HG03460 (cell line): ENCODE measurements around the gene TPGS1.
"Not testable (repeated sequence)": the region's sequence is repeated elsewhere in the genome, so short reads cannot be mapped to it uniquely, and the experiment has no call there.

ENCODE experiments used
- ATAC-seq: cut with Tn5 transposase; IDR thresholded peaks from one replicate; pipeline ENCODE4 v1.9.1; 2021; ENCODE audit not compliant: unreplicated experiment

The TPGS1 gene

DNA sequence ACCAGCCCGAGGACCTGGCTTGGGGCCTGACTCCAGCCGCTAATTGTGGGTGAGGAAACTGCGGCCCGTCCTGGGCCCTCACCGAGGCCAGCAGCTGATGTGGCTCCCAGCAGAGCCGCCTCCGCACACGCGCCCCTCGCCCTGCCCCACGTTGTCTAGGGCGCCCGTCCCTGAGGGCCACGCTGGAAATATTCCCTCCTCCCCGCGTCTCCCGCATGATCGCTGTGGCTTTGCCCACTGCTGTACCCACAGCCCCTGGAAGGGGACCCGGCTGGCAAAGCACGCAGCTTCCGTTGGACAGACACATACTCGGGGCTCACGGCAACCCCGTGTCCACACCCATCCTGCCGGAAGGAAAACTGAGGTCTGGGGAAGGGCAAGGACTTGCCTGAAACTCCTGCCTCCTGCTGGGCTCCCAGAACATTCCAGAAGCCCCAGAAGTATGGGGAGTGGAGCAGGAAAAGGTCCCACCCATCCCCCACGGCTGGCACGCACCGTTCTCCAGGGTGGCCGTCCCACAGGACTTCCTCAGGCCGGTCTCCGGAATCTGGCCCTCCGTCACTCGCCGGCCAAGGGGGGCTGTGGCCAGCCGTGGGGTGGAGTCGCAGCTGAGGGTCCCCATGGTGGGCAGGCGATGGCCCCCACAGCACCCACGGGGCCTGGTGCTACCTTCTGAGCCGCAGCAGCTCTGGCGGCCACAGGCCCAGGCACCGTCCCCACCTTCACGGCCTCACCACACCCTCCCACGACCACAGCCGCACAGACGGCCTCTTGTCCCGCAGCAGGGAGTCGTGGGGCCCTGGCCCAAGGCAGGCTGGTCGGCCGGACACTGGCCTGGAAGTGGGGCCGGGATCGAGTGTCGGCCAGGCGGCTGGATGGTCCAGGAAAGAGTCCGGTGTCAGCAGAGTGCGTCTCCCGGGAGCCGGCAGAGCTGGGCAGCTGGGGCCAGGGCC lies 32.9 kb upstream of the TPGS1 start:
- ATAC-seq, result no peak

DNA sequence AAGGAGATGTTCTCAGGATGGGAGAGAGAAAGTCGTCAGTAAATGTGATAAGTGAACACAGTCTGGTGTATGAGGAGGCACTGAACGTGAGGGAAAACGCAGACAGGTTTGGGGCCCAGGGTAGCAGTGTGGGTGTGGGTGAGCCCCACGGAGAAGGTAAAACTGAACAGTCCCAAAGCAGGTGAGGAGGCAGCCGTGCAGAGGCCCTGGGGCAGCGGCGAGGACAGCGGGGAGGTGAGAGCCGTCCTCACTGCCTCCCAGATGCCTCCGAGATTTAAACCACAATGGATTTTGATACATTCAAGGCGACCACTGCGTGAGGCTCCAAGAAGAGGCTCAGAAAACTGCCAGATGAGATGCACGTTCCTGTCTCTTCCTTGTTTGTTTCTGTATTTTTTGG lies 31.9 kb upstream of the TPGS1 start:
- no peak for ATAC-seq

DNA sequence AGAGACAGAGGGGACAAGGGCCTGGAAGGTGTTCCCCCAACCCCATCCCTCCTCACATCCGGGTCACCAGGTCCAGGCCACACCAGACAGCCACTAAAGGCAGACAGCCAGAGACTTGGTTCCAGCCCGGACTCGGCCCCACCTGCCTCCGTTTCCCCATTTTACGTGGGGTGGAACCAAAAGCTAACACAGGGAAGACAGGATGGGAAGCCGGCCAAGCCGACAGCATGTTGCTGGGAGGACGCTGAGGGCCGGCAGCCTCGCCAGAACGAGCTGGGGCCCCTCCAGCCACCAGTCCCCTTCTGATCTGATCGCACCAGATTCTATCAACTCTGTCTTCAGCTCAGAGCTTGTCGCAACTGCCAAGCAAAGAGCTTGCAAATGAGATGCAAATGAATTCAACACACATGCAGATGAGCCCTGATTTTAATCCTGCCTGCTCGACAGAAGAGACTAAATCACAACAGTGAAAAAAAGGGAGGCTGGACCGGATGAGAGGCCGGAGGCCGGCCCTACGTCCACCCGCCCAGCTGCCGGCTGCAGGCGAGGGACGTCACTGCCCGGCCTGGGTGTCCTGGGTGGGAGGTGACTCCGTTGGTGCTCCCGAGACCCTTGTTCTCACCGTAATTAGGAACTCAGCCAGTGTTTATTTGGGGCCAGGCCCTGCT lies 28.9 kb upstream of the TPGS1 start:
- ATAC-seq, result no peak

DNA sequence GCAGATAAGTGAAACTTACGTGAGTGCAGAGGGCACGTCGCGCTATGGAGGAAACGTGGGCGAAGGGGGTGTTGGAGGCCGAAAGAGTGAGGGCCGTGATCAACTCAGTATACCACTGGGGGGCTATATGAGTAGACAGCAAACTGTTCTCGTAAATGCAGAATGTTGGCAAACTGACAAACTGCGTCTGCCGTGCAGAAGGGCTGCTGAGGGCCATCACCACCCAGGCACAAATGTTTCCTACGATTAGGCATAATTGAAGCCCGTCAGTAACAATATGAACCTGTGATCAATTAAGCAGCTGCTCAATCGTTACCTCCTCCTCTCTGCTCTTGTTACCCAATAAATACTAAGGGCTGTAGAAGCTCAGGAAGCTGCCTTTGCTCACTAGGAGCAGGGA lies 28.3 kb upstream of the TPGS1 start:
- no peak for ATAC-seq

DNA sequence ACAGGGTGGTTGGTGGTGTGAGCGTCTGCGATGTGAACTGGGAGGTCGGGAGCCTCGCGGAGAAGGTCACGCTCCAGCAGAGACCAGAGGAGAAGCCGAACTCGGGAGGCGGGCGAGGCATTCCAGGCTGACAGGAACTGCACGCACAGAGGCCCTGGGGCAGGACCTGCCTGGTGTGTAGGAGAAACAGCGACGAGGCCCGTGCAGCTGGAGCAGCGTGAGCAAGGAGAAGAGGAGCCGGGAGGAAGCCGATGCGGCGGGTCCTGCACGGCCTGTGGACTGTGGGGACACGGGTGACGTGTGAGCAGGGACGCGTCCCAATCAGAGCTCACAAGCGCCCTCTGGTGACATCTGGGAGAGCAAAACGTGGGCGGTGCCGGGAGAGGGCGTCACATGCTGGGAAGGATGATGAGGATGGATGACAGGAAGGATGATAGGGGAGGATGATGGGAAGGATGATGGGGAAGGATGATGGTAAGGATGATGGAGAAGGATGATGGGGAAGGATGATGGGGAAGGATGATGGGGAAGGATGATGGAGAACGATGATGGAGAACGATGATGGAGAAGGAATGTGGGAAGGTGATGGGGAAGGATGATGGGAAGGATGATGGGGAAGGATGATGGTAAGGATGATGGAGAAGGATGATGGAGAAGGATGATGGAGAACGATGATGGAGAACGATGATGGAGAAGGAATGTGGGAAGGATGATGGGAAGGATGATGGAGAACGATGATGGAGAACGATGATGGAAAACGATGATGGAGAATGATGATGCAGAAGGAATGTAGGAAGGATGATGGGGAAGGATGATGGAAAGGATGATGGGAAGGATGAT lies 27.1 kb upstream of the TPGS1 start:
- no peak for ATAC-seq

DNA sequence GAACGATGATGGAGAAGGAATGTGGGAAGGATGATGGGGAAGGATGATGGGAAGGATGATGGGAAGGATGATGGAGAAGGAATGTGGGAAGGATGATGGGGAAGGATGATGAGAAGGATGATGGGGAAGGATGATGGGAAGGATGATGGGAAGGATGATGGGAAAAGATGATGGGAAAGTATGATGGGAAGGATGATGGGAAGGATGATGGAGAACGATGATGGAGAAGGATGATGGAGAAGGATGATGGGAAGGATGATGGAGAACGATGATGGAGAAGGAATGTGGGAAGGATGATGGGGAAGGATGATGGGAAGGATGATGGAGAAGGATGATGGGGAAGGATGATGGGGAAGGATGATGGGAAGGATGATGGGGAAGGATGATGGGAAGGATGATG lies 26.2 kb upstream of the TPGS1 start:
- ATAC-seq, result not testable (repeated sequence)

DNA sequence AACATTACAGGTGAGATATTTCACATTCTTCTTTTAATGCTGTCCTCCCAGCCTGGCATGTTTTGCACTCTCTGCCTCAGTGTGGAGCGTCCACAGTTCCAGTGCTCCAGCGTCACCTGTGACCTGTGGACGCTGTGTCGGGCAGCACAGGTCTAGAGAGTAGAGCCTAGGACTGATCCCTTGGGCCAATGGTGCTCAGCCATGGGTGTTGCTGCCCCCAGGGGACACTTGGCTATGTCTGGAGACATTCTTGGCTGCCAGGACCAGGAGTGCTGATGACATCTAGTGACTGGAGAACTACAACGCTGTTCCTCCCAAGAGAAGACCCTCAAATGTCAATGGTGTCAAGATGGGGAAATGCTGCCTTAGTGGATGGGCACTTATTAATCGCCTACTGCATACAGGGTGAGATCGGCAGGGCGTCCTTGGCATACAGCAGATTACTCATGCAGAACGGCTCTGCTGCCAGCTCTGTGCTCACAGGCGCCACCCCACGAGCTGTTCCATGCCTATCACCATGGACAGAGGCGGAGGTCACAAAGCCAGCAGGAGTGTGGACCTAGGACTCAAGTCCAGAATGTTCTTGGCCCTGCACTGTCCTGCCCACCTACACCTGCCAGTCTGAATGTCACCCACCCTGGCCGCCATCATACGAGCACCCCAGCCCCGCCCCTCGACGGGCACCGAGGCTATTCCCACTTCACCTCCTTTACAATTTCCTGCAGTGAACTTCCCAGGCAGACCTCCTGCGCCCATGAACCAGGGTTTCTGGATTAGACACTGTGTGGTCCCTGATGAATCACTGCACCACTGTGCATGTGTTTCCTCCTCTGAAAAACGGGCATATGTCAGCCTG lies 24.9 kb upstream of the TPGS1 start:
- no peak for ATAC-seq

DNA sequence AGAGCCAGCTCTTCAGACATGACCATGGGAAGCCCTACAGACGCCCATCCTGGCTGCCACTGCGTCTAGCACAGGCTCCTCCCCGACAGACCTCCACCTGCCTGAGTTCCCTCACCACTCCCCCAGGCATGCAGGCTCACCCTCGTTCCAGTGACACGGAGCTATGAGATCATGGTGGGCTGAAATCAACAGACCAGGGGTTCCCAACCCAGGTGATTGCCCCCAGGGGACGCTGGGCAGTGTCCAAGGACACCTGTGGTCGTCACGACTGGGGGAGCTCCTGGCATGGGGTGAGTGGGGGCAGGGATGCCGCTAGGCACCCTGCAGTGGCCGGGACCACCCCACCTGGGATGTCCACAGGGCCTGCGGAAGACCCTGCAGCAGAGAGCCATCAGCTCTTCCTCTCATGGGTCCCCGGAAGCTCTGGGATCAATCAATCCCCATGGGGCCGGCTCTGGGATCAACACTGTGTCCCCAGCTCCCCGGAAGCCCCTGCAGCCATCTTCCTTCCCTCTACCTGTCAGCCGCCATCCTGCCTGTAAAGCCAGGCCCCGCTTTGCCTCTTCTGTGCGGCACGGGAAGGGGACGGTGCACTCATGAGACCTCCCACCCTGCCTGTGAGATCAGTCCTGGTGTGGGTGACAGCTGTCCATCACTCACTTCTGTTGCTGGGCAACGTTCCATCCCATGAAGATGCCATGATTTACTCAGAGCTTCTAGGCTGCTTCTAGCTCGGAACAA lies 23.8 kb upstream of the TPGS1 start:
- no peak for ATAC-seq

DNA sequence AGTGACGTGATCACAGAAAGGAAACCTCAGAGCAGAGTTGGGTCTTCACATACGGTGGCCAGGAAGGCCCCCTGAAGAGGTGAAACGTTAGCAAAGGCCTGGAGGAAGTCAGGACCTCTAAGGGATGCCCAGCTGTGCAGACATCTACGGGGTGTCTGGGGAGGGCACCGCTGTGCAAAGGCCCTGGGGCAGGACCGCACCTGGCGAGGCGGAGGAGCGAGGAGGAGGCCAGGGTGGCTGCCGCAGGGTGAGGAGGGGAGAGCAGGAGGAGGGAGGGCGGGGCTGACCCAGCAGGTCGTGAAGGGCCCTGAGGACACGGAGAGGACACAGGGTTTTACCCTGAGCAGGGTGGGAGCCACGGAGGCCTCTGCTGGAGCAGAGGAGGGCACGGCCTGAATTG lies 22.8 kb upstream of the TPGS1 start:
- ATAC-seq, result no peak

DNA sequence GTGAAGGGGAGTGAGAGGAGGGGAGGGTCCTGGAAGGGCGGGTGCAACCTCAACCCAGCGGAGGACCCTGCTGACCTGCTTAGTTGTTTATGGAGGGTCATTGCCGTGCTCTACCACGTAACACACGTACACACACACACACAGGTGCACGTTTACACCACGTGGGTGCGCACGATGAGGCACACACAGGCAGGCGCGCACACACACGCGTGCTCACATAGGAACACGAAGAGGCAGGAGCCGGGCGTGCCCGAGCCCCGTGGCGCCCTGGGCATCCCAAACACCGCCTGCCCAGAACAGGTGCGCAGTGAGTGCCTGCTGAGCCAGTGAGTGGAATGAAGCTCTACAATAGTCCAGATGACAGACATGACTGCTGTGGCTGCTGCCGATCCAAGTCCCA lies 22.2 kb upstream of the TPGS1 start:
- ATAC-seq, result no peak

DNA sequence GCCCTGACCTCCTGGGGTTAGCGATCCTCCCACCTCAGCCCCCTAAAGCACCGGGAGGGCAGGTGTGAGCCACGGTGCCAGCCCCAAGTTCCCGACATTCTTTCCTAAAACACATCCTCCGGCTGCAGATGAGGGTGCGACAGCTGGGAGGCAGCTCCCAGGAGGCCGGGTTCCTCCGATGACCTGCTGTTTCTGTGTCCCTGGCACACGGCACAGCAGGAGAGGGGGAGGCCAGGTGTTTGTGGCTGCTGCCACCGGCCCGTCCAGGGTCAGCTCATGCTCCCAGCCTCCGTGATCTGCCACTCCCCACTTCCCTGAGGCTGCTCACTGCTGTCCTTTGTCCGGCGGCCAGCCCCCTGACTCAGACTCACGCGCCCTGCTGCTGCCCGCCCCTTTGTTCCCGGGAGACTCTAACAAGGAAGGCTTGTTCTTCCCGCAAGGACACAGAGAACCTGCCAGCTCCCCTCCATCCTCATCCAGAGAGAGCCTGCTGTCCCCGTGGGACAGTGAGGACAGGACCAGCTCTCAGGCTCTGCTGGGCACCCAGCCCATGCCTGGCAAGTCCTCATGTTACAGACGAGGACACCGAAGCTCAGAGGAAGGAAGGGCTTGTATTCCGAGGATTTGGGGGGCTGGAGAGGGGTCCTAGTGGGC lies 21.6 kb upstream of the TPGS1 start:
- ATAC-seq, result no peak

DNA sequence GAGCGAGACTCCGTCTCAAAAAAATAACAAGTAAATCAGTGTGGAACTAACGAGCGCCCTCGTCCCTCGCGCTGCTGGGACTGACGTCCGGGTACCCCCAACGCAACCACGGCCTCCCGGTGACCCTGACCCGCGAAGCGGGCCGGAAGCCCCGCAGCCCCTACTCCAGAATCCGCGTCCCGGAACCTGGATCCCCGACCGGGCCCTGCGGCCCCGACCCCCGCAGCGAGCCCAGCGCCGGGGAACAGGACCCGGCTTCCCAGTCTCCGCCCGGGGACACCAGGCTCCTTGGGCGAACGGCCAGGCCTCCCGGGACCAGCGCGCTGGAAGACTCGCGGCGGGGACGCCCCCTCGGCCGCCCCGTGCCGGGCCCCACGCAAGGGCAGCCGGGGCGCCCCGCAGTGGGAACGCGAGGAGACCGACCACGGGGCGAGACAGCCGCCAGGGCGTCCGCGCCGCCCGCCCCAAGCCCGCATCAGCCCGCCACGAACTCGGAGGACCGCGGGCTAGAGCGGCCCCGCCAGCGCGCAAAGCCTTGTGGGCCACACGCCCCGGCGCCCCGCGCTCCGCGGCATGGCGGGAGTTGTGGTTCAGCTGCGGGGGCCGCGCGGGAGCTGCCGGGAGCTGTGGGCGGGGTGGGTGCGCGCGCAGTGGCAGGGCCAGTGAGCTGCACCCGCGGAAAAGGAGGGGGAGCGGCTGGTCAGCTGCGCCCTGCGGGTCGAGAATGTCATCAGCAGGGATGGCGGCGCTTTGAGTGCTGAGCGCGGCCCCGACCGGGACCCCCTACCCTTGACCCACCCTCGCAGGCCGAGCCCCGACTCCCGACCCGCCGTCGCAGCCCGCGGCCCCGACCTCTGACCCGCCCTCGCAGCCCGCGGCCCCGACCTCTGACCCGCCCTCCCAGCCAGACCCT lies 18.5 kb upstream of the TPGS1 start:
- peak; percentile 75 for ATAC-seq

DNA sequence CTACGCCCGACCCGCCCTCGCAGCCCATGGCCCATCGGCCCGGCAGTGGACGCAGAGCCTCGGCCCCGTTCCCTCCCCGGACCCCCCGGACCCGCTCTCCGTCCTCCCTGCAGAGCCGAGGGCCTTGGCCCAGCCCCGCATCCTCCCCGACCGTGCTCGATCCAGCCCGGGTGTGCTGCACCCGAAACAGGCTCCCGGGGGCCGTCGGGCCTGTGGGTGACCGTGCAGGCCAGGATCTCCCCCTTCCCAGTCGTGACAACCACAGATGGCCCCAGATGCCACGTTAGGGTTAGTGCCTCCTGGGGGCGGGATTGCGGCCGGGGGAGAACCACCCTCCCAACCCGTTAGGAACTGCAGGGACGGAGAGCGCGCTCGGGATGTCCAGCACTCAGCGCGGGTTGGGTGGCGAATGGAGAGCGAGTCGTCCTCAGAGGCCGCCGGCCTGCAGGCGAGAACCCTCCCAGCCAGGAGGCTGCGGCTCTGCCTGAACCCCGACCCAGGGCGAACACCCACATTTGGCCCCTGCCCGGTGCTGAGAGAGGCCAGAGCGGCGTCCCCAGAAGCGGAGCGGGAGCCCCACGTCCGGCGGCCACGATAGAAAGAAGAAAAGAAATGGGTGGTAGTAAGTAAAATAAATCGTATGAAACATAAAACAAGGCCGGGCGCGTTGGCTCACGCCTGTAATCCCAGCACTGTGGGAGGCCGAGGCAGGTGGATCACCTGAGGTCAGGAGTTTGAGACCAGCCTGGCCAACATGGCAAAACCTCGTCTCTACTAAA lies 17.7 kb upstream of the TPGS1 start:
- no peak for ATAC-seq

DNA sequence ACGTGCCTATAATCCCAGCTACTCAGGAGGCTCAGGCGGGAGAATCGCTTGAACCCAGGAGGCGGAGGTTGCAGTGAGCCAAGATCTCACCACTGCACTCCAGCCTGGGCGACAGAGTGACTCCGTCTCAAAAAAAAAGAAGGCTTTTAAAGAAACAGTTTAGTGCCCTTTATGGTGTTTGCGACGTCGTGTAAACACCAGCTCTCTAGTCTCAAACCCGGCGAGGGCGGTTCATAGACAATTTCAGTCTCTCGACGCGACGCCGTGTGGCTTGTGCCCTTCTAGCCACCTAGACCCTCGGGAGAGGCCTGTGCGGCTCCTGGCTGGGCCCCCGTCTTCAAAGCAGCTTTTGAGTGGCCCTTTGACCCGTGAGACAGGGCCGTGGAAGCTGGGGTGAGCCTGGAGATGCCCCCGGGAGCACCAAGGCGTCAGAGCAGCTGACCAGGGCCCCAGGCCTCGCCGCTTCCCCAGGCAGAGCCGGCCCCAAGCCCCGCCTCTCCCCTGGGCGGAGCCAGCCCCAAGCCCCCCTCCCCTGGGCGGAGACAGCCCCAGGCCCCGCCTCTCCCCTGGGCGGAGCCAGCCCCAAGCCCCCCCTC lies 16.1 kb upstream of the TPGS1 start:
- no peak for ATAC-seq

DNA sequence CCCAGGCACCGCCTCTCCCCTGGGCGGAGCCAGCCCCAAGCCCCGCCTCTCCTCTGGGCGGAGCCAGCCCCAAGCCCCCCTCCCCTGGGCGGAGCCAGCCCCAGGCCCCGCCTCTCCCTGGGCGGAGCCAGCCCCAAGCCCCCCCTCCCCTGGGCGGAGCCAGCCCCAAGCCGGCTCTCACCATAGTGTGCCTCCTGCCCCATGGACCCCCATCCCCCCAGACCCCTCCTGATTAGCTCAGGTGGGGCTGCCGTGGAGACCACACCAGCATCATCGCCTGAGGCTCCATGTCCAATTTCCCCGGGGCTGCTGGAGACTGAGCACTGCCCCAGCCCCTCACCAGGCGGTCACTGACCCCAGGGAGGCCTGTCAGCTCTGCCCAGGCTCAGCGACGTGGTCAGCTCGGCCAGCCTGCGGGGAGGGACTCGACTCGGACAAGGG lies 15.2 kb upstream of the TPGS1 start:
- ATAC-seq, result no peak

DNA sequence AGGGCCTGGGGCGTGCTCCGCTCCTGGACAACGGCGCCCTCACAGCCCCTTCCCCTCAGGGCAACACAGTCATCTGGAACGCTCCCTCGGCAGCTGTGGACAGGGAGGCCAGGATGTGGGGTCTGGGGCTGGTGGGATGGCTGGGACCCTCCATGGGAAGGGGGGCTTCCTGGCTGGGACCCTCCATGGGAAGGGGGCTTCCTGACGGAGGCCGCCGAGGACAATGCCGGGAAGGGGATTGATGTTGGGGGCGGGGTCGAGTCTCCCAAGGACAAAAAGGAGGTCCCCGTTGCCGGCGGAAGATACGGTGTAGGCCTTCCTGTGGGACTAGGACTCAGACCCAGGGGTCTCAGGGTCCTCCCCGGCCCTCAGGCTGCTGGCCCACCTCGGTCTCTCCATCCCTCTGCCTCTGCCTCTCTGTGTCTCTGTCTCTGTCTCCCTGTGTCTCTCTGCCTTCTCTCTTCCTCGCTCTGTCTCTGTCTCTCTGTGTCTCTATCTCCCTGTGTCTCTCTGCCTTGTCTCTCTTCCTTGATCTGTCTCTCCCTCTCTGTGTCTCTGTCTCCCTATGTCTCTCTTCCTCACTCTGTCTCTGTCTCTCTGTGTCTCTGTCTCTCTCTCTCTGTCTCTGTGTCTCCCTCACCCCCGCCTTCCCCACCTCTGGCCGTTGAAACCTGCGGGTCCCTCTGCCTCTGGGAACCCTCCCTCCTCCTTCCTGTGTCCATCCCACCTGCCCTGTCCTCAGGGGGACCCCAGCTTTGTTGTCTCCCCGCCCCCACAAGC lies 13.7 kb upstream of the TPGS1 start:
- ATAC-seq, result no peak
